Measurements from ENCODE around the gene PAFAH2. TPM values are rescaled to one million over a fixed set of nuclear protein-coding genes. Genes with fewer than 3 reads are reported as not detected.

Gene PAFAH2
- total and polyA plus RNA-seq, 2 of the 13 experiments (the other 11 are each of a cell fraction or from before 2014, with no cell fraction given) = 6.9 to 9.4 TPM

GRCh38 chr1:25997828-25998761, at the start of gene PAFAH2 (continued):
- TF ChIP-seq HNRNPLL (IDR thresholded peaks at IDR 0.05; ENCODE audit: low read depth, low read length, poor library complexity, severe bottlenecking) (peak; percentile 50), IKZF1 (IDR thresholded peaks at IDR 0.05) (no peak), POLR2G (IDR thresholded peaks at IDR 0.05; ENCODE audit: low read depth, low read length) (peak; percentile 79), ERF (CRISPR knock-in tag; IDR thresholded peaks at IDR 0.05) (peak; percentile 95), ZNF280B (CRISPR knock-in tag; IDR thresholded peaks at IDR 0.05; ENCODE audit: borderline replicate concordance) (0 out of 2 replicates have a peak, but pooled peaks have one; percentile 43), BRCA1 (CRISPR knock-in tag; IDR thresholded peaks at IDR 0.05) (peak; percentile 85), ZNF431 (CRISPR knock-in tag; IDR thresholded peaks at IDR 0.05; ENCODE audit: borderline replicate concordance, low read depth) (0 out of 2 replicates have a peak, but pooled peaks have one; percentile 44), NR2F1 (CRISPR knock-in tag; IDR thresholded peaks at IDR 0.05) (0 out of 4 replicates have a peak, but pooled peaks have one; percentile 25 to 33), CREB3 (CRISPR knock-in tag; IDR thresholded peaks at IDR 0.05) (no peak), SCMH1 (CRISPR knock-in tag; IDR thresholded peaks at IDR 0.05; ENCODE audit: borderline replicate concordance) (no peak), KDM6A (CRISPR knock-in tag; IDR thresholded peaks at IDR 0.05; ENCODE audit: low read depth) (0 out of 2 replicates have a peak, but pooled peaks have one; percentile 25), ATM (IDR thresholded peaks at IDR 0.05; ENCODE audit: borderline replicate concordance) (no peak), AKAP8 (CRISPR knock-in tag; IDR thresholded peaks at IDR 0.05) (peak; percentile 80; the same call in 1 of the 2 replicates), HOXA9 (CRISPR knock-in tag; IDR thresholded peaks at IDR 0.05; ENCODE audit: borderline replicate concordance) (no peak), GABPA (IDR thresholded peaks at IDR 0.05; ENCODE audit: low read depth, low read length) (peak; percentile 57; the same call in 1 of the 2 replicates), GABPA (CRISPR knock-in tag; IDR thresholded peaks at IDR 0.05; ENCODE audit: low read depth) (peak; percentile 96), HES4 (CRISPR knock-in tag; IDR thresholded peaks at IDR 0.05; ENCODE audit: borderline replicate concordance) (no peak), BATF2 (CRISPR knock-in tag; IDR thresholded peaks at IDR 0.05) (no peak)
- TF ChIP-seq, protein P1, sequence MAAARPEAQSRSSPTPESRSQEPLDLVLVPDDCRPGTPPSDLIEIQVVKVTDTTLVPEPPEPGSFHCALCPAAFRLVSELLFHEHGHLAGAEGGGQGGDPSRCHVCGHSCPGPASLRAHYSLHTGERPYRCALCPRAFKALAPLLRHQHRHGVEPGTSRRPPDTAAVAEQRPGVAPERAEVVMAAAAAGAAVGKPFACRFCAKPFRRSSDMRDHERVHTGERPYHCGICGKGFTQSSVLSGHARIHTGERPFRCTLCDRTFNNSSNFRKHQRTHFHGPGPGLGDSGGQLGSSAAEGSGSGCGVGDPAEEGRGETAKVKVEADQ (CRISPR knock-in tag; IDR thresholded peaks at IDR 0.05; ENCODE audit: borderline replicate concordance) = peak; percentile 72; the same call in 1 of the 2 replicates
- TF ChIP-seq, protein P2, sequence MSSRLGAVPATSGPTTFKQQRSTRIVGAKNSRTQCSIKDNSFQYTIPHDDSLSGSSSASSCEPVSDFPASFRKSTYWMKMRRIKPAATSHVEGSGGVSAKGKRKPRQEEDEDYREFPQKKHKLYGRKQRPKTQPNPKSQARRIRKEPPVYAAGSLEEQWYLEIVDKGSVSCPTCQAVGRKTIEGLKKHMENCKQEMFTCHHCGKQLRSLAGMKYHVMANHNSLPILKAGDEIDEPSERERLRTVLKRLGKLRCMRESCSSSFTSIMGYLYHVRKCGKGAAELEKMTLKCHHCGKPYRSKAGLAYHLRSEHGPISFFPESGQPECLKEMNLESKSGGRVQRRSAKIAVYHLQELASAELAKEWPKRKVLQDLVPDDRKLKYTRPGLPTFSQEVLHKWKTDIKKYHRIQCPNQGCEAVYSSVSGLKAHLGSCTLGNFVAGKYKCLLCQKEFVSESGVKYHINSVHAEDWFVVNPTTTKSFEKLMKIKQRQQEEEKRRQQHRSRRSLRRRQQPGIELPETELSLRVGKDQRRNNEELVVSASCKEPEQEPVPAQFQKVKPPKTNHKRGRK (CRISPR knock-in tag; IDR thresholded peaks at IDR 0.05) = no peak
- TF ChIP-seq, protein P3, sequence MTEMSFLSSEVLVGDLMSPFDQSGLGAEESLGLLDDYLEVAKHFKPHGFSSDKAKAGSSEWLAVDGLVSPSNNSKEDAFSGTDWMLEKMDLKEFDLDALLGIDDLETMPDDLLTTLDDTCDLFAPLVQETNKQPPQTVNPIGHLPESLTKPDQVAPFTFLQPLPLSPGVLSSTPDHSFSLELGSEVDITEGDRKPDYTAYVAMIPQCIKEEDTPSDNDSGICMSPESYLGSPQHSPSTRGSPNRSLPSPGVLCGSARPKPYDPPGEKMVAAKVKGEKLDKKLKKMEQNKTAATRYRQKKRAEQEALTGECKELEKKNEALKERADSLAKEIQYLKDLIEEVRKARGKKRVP (CRISPR knock-in tag; IDR thresholded peaks at IDR 0.05) = peak in 1 of 2 experiments; percentile 88; a peak in 2 of 4 replicates
